Body of pancreas (tissue), 4 donors: Measurements from ENCODE around the gene MYBBP1A. TPM values are rescaled to one million over a fixed set of nuclear protein-coding genes. Genes with fewer than 3 reads are reported as not detected.
"Not testable (repeated sequence)": the region's sequence is repeated elsewhere in the genome, so short reads cannot be mapped to it uniquely, and the experiment has no call there.

Source experiments
- ATAC-seq: fragments of 150-250 bp; one replicate; pipeline ENCODE4 v1.9.1; 2016
- DNase-seq, 4 donors: peaks; one replicate each; pipeline ENCODE4 v3.0.0-alpha.2; 2019
- H3K27ac ChIP-seq, 4 donors: fragments of 200-600 bp; sonication (generic); 1 replicate in 3 of 4; 2 replicates in 1 of 4; pipeline versions ENCODE4 v1.5.1 to v1.6.1; 2016 to 2019; ENCODE audit warnings: mild to moderate bottlenecking in 1 of 4, mixed read lengths in 1 of 4, moderate library complexity in 1 of 4
- H3K27me3 ChIP-seq, 2 donors: fragments of 200-600 bp; sonication (generic); one replicate each; pipeline ENCODE4 v1.6.0; 2016; ENCODE audit warnings: mild to moderate bottlenecking in 1 of 2
- H3K36me3 ChIP-seq, 2 donors: fragments of 200-600 bp; sonication (generic); replicated peaks in 1 of 2; 2 replicates each; pipeline ENCODE4 v1.5.1; 2016; ENCODE audit warnings: low read depth in 2 of 2; ENCODE audit not compliant: insufficient read depth in 1 of 2
- H3K4me1 ChIP-seq: fragments of 200-600 bp; sonication (generic); one replicate; pipeline ENCODE4 v1.6.0; 2016
- H3K4me3 ChIP-seq, 2 donors: fragments of 200-600 bp; sonication (generic); 1 replicate in 1 of 2; 2 replicates in 1 of 2; pipeline ENCODE4 v1.5.1; 2016 to 2019
- H3K9me3 ChIP-seq, 3 donors: fragments of 200-600 bp; sonication (generic); 1 replicate in 2 of 3; 2 replicates in 1 of 3; pipeline ENCODE4 v1.5.1; 2016
- POLR2A ChIP-seq, 3 donors: fragments of 450-650 bp; IDR thresholded peaks; one replicate each; pipeline ENCODE4 v1.6.1; 2016; ENCODE audit warnings: antibody characterized with exemption in 3 of 3, mild to moderate bottlenecking in 2 of 3
- WGBS, 2 donors: methylation state at CpG; one replicate each; pipeline ENCODE4 v1.1.5; 2017; 5-methylcytosine and 5-hydroxymethylcytosine counted together
- intact Hi-C: fragments of 100-400 bp; cut with DNase I; formaldehyde crosslinking; loops from one replicate; pipeline ENCODE4 v1.15.1; 2023
- total RNA-seq, 2 donors: library from RNA; depleted of rRNA; stranded (reverse); fragments of >200 nt; gene quantifications; one replicate each; pipeline ENCODE4 v1.1.0, GENCODE V29; 2016
- TF ChIP-seq, protein P1 (sequence below), 7 experiments: fragments of 450-650 bp in 4 of 7; fragments of 200-600 bp in 3 of 7; sonication (generic) in 3 of 7; IDR thresholded peaks; one replicate each; pipeline ENCODE4 v1.5.1; 2016 to 2019; ENCODE audit warnings: antibody characterized with exemption in 7 of 7

MYBBP1A gene
- total RNA-seq, 2 donors from 2014 or later, result 37.9 to 105 TPM

DNA sequence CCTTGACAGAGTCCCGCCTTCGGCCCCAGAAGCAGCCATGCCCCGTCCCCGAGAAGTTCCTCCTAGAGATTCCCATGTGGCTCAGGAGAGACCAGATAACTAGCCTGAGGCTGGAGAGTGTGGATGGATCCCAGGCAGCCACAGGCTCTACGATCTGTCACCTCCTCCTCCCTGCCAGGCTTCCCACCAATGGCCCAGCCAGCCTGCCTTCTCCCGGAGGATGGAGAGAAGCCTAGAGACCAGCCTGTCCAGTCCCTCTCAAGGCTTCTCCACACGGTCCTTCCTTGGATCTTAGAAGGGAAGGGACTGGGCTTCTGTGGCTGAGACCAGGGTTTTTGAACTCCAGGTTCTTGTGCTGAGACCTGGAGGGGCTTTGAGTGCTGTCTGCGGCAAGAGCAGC, 27.5 kb upstream of the MYBBP1A start:
- peaks cover 0 to 24% of the 10 kb centered on the region in 2 donors for H3K27me3 ChIP-seq
- TF ChIP-seq, protein P1, sequence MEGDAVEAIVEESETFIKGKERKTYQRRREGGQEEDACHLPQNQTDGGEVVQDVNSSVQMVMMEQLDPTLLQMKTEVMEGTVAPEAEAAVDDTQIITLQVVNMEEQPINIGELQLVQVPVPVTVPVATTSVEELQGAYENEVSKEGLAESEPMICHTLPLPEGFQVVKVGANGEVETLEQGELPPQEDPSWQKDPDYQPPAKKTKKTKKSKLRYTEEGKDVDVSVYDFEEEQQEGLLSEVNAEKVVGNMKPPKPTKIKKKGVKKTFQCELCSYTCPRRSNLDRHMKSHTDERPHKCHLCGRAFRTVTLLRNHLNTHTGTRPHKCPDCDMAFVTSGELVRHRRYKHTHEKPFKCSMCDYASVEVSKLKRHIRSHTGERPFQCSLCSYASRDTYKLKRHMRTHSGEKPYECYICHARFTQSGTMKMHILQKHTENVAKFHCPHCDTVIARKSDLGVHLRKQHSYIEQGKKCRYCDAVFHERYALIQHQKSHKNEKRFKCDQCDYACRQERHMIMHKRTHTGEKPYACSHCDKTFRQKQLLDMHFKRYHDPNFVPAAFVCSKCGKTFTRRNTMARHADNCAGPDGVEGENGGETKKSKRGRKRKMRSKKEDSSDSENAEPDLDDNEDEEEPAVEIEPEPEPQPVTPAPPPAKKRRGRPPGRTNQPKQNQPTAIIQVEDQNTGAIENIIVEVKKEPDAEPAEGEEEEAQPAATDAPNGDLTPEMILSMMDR (IDR thresholded peaks at IDR 0.05), result no peak
- DNase-seq (no peak), ATAC-seq (no peak)
- H3K9me3 ChIP-seq, result no peaks in the 10 kb centered on the region
- WGBS, 2 donors, result 73 to 81% methylated on average over 6 to 8 of the region's 8 CpGs
- H3K36me3 ChIP-seq, result no peaks in the 10 kb centered on the region
- peaks cover 16% of the 10 kb centered on the region for H3K4me1 ChIP-seq
- no peak overlapping the region for H3K4me3 ChIP-seq
- H3K27ac ChIP-seq, result no peak overlapping the region
- intact Hi-C loops, result no loop called here

DNA sequence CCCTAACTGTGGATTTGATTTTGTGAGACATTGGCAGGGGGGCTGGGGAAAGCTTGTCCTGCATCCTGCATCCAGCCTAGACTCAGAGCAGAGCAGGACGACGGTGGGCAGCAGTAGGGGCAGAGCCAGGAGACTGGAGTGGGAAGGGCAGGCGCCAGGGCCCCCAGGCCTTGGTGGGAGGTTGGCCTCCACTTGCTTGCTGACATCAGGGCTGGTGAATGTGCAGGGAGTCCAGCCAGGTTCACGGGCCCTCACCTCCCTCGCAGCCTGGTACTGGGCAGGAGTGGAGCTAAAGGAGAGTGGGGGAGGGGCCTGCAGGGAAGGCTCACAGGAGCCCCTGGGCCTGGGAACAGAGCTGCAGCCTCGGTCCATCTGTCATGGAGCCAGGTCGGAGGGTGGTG, 26.9 kb upstream of the MYBBP1A start:
- H3K4me1 ChIP-seq, result peaks cover 16% of the 10 kb centered on the region
- H3K27me3 ChIP-seq, result peaks cover 0 to 24% of the 10 kb centered on the region in 2 donors
- H3K27ac ChIP-seq, result no peak overlapping the region
- no peaks in the 10 kb centered on the region for H3K9me3 ChIP-seq
- TF ChIP-seq, protein P1 (IDR thresholded peaks at IDR 0.05), result no peak
- TF ChIP-seq POLR2A (IDR thresholded peaks at IDR 0.05), result no peak
- H3K4me3 ChIP-seq, result no peak overlapping the region
- intact Hi-C loops, result no loop called here
- 43 to 47% methylated on average over 6 to 7 of the region's 7 CpGs for WGBS, 2 donors
- no peaks in the 10 kb centered on the region for H3K36me3 ChIP-seq
- ATAC-seq, result no peak
- no peak for DNase-seq

DNA sequence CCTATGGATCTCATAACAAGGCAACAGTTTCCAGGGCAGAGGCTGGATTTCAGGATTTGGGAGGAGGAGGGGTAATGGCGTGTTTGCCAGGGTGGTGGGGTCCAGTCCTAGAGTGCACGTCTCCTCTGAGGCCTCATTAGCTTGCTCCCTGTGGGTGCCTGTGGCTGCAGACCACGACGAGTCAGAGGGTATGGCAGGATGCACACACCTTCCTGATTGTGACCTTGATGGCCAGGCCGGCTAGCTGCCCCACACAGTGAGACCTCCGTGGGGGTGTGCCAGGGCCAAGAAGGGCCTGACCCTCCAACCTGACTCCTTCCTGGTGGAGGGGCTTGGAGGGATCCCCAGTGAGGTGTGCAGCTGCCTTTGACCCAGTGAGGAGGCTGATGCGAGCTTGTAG, 25.1 kb upstream of the MYBBP1A start:
- peaks cover 16% of the 10 kb centered on the region for H3K4me1 ChIP-seq
- WGBS, 2 donors, result 37 to 57% methylated on average over 2 to 7 of the region's 7 CpGs
- ATAC-seq (no peak), DNase-seq (no peak)
- H3K4me3 ChIP-seq, result no peak overlapping the region
- H3K27me3 ChIP-seq, result peaks cover 0 to 24% of the 10 kb centered on the region in 2 donors
- intact Hi-C loops, result no loop called here
- no peaks in the 10 kb centered on the region for H3K9me3 ChIP-seq
- no peaks in the 10 kb centered on the region for H3K36me3 ChIP-seq
- TF ChIP-seq, protein P1 (IDR thresholded peaks at IDR 0.05), result no peak
- TF ChIP-seq POLR2A (IDR thresholded peaks at IDR 0.05), result no peak
- H3K27ac ChIP-seq, result no peak overlapping the region

DNA sequence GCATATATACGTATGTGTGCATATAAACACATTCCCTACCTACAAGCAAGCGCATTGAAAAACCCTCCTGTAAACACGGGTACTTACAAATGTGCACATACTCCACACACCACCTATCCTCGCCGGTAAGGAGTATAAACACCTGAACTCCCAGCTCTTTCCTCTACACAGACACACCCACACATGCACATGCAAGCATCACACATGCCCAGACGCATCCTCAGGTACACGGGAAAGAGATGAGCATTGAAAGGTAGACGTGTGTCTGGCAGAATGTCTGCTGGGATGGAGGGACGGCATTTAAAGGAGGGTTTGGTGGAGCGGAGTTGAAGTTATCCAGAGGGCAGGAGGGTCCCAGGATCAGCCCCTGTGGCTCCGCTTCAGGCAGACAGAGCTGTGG, 24.5 kb upstream of the MYBBP1A start:
- Histone ChIP-seq H3K27ac (no peak overlapping the region), H3K4me3 (no peak overlapping the region), H3K27me3 (peaks cover 0 to 19% of the 10 kb centered on the region in 2 donors), H3K36me3 (no peaks in the 10 kb centered on the region), H3K9me3 (no peaks in the 10 kb centered on the region), H3K4me1 (peaks cover 10% of the 10 kb centered on the region)
- TF ChIP-seq, protein P1 (IDR thresholded peaks at IDR 0.05), result no peak
- no peak for TF ChIP-seq POLR2A (IDR thresholded peaks at IDR 0.05)
- DNase-seq (no peak), ATAC-seq (no peak)
- WGBS, 2 donors, result 72 to 78% methylated on average over 11 of the region's 11 CpGs
- intact Hi-C loops, result no loop called here

DNA sequence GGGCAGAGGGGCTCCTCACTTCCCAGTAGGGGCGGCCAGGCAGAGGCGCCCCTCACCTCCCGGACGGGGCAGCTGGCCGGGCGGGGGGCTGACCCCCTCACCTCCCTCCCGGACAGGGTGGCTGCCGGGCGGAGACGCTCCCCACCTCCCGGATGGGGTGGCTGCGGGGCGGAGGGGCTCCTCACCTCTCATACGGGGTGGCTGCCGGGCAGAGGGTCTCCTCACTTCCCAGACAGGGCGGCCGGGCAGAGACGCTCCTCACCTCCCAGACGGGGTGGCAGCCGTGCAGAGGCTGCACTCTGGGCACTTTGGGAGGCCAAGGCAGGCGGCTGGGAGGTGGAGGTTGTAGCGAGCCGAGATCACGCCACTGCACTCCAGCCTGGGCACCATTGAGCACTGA, 23.2 kb upstream of the MYBBP1A start:
- intact Hi-C loops, H3K4me3 ChIP-seq, H3K27me3 ChIP-seq, H3K9me3 ChIP-seq, H3K4me1 ChIP-seq, H3K36me3 ChIP-seq, ATAC-seq, H3K27ac ChIP-seq, DNase-seq: not testable (repeated sequence)
- WGBS, 2 donors, result 90% methylated on average over 9 of the region's 24 CpGs; no CpG with 5 or more reads in 1 of the 2 donors
